HG03565 (cell line): Measurements from ENCODE around the gene PRKCG.

Experiments
- ATAC-seq: cut with Tn5 transposase; IDR thresholded peaks from one replicate; pipeline ENCODE4 v1.9.1; 2021; ENCODE audit warnings: mild to moderate bottlenecking, moderate library complexity; ENCODE audit not compliant: unreplicated experiment

The PRKCG gene

GRCh38 chr19:53897459-53897858 is 15.5 kb downstream of the PRKCG start:
- ATAC-seq, result no peak

DNA sequence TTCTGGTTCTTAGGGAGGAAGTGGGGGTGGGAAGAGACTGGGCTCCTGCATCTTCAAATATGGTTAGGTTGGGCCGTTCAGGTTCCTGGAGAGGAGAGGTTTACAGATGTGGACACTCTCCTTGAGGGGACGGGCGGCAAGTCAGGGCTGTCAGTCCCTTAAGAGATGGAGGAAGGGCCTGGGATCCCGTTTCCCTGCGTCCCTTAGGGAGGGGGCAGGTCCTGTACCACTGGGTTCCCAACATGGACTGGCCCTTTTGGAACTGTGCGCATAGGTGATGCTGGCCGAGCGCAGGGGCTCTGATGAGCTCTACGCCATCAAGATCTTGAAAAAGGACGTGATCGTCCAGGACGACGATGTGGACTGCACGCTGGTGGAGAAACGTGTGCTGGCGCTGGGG is 16.2 kb downstream of the PRKCG start:
- no peak for ATAC-seq

- no peak for ATAC-seq
Observed at GRCh38 chr19:53898636-53899341, 16.8 kb downstream of the PRKCG start.

- ATAC-seq, result no peak
Observed at GRCh38 chr19:53900191-53900860, 18.3 kb downstream of the PRKCG start.

- ATAC-seq, result no peak
Observed at GRCh38 chr19:53903055-53903680, 21.2 kb downstream of the PRKCG start.

DNA sequence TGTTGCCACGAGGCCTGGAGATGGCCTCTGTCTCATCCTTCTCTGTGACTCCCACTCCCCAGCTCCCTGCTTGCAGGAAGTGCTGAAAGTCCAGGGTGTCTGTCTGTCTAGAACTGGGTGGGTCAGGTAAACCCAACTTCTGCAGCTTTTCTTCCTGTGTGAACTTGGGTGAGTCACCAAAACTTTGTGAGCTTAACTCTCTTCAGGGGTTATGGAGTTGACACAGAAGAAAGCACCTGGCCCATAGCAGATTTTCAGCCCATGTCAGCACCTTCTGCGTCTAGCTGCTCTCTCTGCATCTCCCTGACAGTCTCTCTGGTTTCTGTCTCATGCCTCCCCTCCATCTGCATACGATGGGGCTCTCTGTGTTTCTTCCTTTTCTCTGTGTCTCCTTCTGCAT is 22.9 kb downstream of the PRKCG start:
- ATAC-seq, result no peak

GRCh38 chr19:53905787-53906186 is 23.8 kb downstream of the PRKCG start:
- no peak for ATAC-seq

GRCh38 chr19:53906211-53907192 is 24.5 kb downstream of the PRKCG start:
- no peak for ATAC-seq

- no peak for ATAC-seq
Observed at GRCh38 chr19:53907193-53907581, 25.2 kb downstream of the PRKCG start.

GRCh38 chr19:53907690-53908089 is 25.7 kb downstream of the PRKCG start:
- no peak for ATAC-seq

DNA sequence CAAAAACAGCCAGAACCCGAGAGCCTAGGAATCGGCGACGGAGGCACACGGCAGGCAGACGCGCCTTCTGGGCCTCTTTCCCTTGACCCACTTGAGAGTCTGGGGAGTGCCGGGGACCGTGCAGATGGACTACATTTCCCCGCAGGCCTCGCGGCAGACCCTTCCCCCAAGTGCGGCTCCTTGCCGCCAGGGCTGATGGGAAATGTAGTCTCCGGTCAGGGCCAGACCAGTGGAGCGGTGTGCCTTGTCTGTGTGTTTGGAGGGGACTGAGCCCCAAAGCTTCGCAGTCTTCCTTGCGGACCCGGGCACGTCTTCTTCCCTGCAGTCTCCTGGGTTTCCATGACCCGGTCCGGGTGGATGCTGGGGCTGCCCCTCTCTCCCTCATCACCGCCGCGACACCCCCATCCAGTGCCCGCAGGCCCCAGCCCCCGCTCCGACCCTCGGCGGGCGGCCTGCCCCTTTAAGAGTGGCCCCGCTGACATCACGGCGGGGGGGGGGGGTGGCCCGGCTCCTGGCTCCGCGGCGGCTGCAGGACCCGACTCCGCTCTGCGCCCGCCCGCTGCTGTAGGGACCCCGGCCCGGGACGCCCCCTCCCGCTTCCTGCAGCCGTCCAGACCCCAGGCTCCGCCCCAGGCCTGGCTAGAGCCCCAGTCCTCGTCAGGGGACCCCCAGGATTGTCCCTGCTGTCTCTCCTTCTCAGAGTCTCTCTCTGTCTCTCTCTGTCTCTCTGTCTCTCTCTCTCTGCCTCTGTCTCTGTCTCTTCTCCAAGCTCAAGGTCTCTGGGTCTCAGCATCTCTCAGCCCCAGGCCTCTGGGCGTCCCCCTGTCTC is 26.3 kb downstream of the PRKCG start:
- no peak for ATAC-seq

DNA sequence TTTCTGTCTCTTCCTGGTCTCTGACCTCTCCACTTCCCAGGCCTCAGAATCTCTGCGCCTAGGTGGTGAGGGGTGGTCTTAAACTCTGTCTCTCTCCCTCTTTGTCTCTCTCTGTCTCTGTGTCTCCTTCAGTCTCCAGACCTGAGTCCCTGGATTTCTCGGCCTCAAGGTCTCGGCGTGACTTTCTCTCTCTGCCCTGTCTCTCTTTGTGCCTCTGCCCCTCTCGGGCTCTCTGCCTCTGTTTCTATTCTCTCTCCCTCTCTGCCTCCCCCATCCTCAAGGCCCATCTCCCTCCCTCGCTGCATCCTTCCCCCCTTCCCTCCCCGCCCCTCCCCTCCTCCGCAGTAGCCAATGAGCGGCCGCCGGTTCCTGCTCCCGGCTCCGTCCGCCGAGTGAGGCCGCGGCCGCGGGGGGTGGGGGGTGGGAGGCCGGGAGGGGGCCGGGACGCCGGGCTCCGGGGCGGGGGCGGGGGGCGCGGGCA is 27.0 kb downstream of the PRKCG start, which contains the start of gene CACNG7:
TSS of gene CACNG7 (plus strand) at position 344 of the 481 bp plus-strand sequence. CDS start 3,554 bp downstream, outside the sequence.
- ATAC-seq, result no peak

GRCh38 chr19:53909471-53910169 is 27.6 kb downstream of the PRKCG start:
- no peak for ATAC-seq

GRCh38 chr19:53910170-53910518 is 28.1 kb downstream of the PRKCG start:
- no peak for ATAC-seq

GRCh38 chr19:53912653-53913052 is 30.7 kb downstream of the PRKCG start:
- ATAC-seq, result no peak

- ATAC-seq, result no peak
Observed at GRCh38 chr19:53915000-53915399, 33.0 kb downstream of the PRKCG start.

DNA sequence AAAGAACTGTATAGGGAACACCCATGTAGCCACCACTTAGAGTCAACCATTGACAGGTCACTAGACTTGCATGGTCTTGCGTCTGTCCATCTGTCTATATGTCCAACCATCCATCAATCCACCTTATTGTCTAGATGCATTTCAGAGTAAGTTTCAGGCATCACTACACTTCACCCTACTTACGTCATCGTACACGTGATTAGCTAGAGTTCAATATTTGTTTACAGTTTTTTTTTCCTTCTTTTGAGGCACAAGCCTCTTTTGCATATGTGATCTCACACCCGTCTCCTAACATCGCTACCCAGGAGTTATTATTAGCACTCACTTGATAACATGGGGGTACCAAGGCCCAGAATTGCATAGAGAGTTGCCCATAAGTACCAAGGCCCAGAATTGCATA is 34.0 kb downstream of the PRKCG start:
- no peak for ATAC-seq

- no peak for ATAC-seq
Observed at GRCh38 chr19:53917356-53917755, 35.4 kb downstream of the PRKCG start.

DNA sequence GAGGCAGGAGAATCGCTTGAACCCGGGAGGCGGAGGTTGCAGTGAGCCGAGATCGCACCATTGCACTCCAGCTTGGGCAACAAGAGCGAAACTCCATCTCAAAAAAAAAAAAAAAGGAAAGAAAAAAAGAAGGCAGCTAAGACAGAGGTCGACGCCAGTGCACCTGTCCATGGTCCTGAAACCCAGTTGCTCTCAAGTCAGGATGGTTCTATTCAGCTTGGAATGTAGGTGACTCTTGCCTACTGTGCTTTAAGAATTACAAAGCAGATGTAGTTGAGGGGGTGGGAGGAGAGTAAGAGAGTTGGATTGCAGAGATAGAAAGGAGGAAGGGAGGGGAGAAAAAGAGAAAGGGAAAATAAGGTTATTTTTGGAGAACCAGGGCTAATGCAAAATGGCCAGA is 45.7 kb downstream of the PRKCG start:
- ATAC-seq, result no peak
